ENCODE data around the gene IPPK. TPM values are rescaled to one million over a fixed set of nuclear protein-coding genes. Genes with fewer than 3 reads are reported as not detected.
A peak's percentile ranks its signal among the peaks of the same experiment; 100 is the strongest.

Gene IPPK
- total RNA-seq, 1 experiment from 2014 or later = 15.4 TPM

- ChIA-PET RAD21 (ENCODE audit: low non-redundant PET in 1 of 2, low total read pairs in 2 of 2, uncharacterized antibody in 2 of 2, unreplicated experiment in 2 of 2) (no interaction called here), POLR2A (no interaction called here), CTCF (interaction anchor here (0.8 to 2.9 kb wide), 4 partner anchors 18 to 570 kb away, joined by 3 to 9 read pairs (median 4); no protein-coding TSS in a partner anchor)
- DNase-seq (ENCODE audit: low read depth, low spot score) = peak; percentile 54
- Histone ChIP-seq H3K4me2 (ENCODE audit: low read length) (peak overlapping the region; percentile 67), H3K27ac (ENCODE audit: low read depth, low read length) (no peak overlapping the region), H3K4me1 (ENCODE audit: control insufficient read depth in 1 of 2, insufficient read depth in 2 of 2, low read length in 2 of 2) (peaks cover 0 to 21% of the 10 kb centered on the region in 2 experiments; a peak in 3 of 4 replicates), H4K20me1 (ENCODE audit: insufficient read depth) (no peaks in the 10 kb centered on the region), H2AFZ (ENCODE audit: low read depth, low read length, poor library complexity, severe bottlenecking) (no peak overlapping the region), H3K36me3 (ENCODE audit: control insufficient read depth in 1 of 2, insufficient read depth in 2 of 2, low read length in 2 of 2) (0 out of 4 replicates have a peak, but pooled peaks cover 0 to 3% of the 10 kb centered on the region in 2 experiments), H3K9ac (ENCODE audit: low read length) (0 out of 2 replicates have a peak overlapping the region, but pooled peaks have one; percentile 16), H3K9me3 (ENCODE audit: control insufficient read depth in 1 of 2, insufficient read depth in 1 of 2, low read depth in 1 of 2, low read length in 2 of 2) (no peaks in the 10 kb centered on the region), H3K4me3 (replicated peaks in 1 of 2; ENCODE audit: low read depth in 1 of 2, low read length in 2 of 2) (peak overlapping the region in 1 of 2 experiments; percentile 12; a peak in 1 of 4 replicates), H3K9me2 (ENCODE audit: insufficient read depth) (no peaks in the 10 kb centered on the region), H3K79me2 (ENCODE audit: insufficient read depth, low read length) (no peaks in the 10 kb centered on the region), H3K27me3 (ENCODE audit: insufficient read depth, low read length) (no peaks in the 10 kb centered on the region)
- intact Hi-C loops (cut with micrococcal nuclease) = no loop called here
- ATAC-seq = peak; percentile 98
- BruUV-seq (replicated peaks) = no TSS peak
- TF ChIP-seq ZBTB33 (IDR thresholded peaks at IDR 0.05; ENCODE audit: extremely low read depth, insufficient replicate concordance, low read length) (no peak), SRF (IDR thresholded peaks at IDR 0.05; ENCODE audit: low read depth) (no peak), CBX3 (IDR thresholded peaks at IDR 0.05; ENCODE audit: low read depth) (no peak; the same call in 1 of the 2 replicates), POLR2AphosphoS5 (IDR thresholded peaks at IDR 0.05; ENCODE audit: low read depth, low read length) (0 out of 2 replicates have a peak, but pooled peaks have one; percentile 35), FOSL1 (IDR thresholded peaks at IDR 0.05; ENCODE audit: low read depth) (peak; percentile 64; the same call in 1 of the 2 replicates), EGR1 (IDR thresholded peaks at IDR 0.05; ENCODE audit: low read depth) (no peak), YY1 (IDR thresholded peaks at IDR 0.05; ENCODE audit: extremely low read depth, insufficient replicate concordance, low read depth, low read length) (no peak), MAX (IDR thresholded peaks at IDR 0.05) (peak; percentile 74), SIN3A (IDR thresholded peaks at IDR 0.05; ENCODE audit: low read depth) (no peak), TCF7L2 (IDR thresholded peaks at IDR 0.05; ENCODE audit: borderline replicate concordance, extremely low read depth, insufficient read depth, insufficient read length) (no peak), ZFX (IDR thresholded peaks at IDR 0.05) (no peak), POLR2A (IDR thresholded peaks at IDR 0.05; ENCODE audit: borderline replicate concordance, extremely low read depth, insufficient read depth, insufficient read length) (no peak), ELF1 (IDR thresholded peaks at IDR 0.05; ENCODE audit: borderline replicate concordance, low read depth) (no peak), SP1 (IDR thresholded peaks at IDR 0.05; ENCODE audit: low read depth) (no peak), EZH2phosphoT487 (IDR thresholded peaks at IDR 0.05; ENCODE audit: borderline replicate concordance) (no peak), RAD21 (IDR thresholded peaks at IDR 0.05; ENCODE audit: low read depth) (peak; percentile 76), REST (IDR thresholded peaks at IDR 0.05; ENCODE audit: low read depth) (no peak)
- TF ChIP-seq, protein P1, sequence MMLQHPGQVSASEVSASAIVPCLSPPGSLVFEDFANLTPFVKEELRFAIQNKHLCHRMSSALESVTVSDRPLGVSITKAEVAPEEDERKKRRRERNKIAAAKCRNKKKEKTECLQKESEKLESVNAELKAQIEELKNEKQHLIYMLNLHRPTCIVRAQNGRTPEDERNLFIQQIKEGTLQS (IDR thresholded peaks at IDR 0.05) = no peak
- TF ChIP-seq, protein P2, sequence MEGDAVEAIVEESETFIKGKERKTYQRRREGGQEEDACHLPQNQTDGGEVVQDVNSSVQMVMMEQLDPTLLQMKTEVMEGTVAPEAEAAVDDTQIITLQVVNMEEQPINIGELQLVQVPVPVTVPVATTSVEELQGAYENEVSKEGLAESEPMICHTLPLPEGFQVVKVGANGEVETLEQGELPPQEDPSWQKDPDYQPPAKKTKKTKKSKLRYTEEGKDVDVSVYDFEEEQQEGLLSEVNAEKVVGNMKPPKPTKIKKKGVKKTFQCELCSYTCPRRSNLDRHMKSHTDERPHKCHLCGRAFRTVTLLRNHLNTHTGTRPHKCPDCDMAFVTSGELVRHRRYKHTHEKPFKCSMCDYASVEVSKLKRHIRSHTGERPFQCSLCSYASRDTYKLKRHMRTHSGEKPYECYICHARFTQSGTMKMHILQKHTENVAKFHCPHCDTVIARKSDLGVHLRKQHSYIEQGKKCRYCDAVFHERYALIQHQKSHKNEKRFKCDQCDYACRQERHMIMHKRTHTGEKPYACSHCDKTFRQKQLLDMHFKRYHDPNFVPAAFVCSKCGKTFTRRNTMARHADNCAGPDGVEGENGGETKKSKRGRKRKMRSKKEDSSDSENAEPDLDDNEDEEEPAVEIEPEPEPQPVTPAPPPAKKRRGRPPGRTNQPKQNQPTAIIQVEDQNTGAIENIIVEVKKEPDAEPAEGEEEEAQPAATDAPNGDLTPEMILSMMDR (IDR thresholded peaks at IDR 0.05 in 2 of 3, conservative IDR thresholded peaks at IDR 0.05 in 1 of 3; ENCODE audit: borderline replicate concordance in 1 of 3, insufficient read depth in 1 of 3, low read depth in 2 of 3, low read length in 2 of 3) = peak; percentile 51 to 86 (median 84); a peak in 5 of 6 replicates
Observed at GRCh38 chr9:92706218-92706940, 36.4 kb upstream of the IPPK start.

All from HCT116 (cell line).